T-helper 9 cell (primary cell): Measurements from ENCODE around the gene KLKB1.
"Not testable (repeated sequence)": the region's sequence is repeated elsewhere in the genome, so short reads cannot be mapped to it uniquely, and the experiment has no call there.

ENCODE experiments used
- DNase-seq: peaks from one replicate; pipeline ENCODE4 v3.0.0-alpha.2; 2020

The KLKB1 gene

GRCh38 chr4:186227744-186228513 is 622 bp downstream of the KLKB1 start:
- DNase-seq = no peak

DNA sequence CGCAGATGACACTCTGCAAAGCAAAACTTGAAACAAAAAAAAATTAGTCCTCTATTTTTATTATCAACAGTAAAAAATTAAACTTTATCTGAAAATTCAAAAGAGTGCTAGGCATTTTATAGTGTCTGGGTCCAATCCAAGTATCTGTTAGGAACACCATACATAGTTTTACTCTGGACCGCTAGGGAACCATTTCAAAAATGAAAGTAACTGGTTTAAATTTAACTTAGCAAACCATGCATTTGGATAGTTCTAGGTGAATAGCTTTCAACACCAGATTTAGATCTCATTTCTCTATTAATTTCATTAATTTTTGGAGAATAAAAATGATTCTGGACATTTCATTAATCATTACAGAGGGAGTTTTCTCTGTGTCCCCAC is 1.2 kb downstream of the KLKB1 start:
- no peak for DNase-seq

GRCh38 chr4:186234367-186234766 is 7.1 kb downstream of the KLKB1 start:
- no peak for DNase-seq

DNA sequence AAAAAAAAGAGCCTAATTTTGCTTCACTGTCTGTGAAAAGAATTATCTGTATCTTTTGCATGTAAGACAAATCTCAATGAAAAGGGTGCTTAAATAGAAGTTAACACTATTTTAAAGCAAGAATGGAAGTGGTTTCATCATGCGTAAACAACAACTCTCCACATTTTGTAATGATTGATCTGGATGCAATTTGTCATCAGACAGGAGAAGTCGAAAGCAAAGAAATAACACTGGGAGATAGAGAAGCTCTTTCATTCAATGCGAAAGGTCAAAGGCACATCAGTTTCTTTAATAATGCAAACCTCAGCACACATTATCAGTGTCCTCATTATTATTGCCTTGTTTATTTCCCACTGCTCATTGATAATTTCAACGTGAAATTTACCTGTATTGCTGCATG is 8.8 kb downstream of the KLKB1 start:
- no peak for DNase-seq

GRCh38 chr4:186240452-186240847 is 13.1 kb downstream of the KLKB1 start:
- DNase-seq = no peak

GRCh38 chr4:186240848-186241491 is 13.7 kb downstream of the KLKB1 start:
- no peak for DNase-seq

DNA sequence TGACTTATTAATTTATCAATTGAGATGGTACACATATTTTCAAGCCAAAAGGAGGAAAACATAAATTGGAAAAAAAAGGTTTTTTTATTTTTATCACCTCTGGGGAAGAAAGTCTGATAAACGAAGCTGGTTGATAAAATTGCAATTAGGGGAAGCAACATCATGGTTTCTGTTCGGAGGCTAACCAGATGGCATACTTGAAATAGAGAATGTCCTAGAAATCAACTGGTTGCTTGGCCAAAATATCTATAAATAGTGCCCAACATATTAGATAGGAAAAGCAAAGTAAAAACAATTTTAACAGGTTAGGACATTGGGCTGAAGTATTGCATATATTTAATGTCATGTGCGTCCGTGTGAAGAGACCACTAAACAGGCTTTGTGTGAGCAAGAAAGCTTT is 14.3 kb downstream of the KLKB1 start:
- no peak for DNase-seq

DNA sequence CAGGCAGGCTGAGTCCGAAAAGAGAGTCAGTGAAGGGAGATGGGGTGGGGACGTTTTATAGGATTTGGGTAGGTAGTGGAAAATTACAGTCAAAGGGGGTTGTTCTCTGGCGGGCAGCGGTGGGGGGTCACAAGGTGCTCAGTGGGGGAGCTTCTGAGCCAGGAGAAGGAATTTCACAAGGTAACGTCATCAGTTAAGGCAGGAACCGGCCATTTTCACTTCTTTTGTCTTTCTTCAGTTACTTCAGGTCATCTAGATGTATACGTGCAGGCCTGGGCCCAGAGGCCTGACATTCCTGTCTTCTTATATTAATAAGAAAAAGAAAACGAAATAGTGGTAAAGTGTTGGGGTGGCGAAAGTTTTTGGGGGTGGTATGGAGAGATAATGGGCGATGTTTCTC is 14.7 kb downstream of the KLKB1 start:
- DNase-seq = not testable (repeated sequence)

GRCh38 chr4:186243331-186243730 is 16.0 kb downstream of the KLKB1 start:
- DNase-seq = no peak

DNA sequence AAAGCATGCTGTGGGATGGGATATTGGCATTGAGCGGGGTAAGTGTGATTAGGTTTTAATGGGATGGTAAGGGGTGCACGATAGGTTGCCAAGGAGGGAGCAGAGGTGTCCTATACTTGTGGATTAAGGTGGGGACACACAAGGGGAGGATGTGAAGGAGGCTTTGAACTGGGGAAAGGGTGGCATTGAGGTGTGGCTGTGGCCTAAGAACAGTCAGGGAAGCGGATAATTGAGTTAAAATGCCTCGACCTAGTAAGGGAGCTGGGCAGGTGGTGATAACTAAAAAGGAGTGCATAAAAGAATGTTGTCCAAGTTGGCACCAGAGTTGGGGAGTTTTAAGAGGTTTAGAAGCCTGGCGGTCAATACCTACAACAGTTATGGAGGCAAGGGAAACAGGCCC is 17.5 kb downstream of the KLKB1 start:
- DNase-seq = no peak

GRCh38 chr4:186247062-186247752 is 19.9 kb downstream of the KLKB1 start:
- not testable (repeated sequence) for DNase-seq

DNA sequence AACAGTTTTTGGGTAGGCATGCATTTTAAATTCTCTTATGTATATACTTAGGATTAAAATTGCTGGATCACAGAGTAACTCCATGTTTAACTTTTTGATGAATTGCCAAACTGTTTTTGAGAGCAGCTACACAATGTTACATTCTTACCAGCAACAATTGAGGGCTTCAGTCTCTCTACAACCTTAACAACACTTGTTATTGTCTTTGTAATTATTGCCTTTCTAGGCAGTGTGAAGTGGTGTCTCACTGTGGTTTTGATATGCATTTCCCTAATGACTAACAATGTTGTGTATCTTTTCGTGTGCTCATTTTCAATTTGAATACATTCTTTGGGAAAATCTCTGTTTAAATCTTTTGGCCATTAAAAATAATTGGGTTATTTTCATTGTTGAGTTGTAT is 21.3 kb downstream of the KLKB1 start:
- DNase-seq = no peak

DNA sequence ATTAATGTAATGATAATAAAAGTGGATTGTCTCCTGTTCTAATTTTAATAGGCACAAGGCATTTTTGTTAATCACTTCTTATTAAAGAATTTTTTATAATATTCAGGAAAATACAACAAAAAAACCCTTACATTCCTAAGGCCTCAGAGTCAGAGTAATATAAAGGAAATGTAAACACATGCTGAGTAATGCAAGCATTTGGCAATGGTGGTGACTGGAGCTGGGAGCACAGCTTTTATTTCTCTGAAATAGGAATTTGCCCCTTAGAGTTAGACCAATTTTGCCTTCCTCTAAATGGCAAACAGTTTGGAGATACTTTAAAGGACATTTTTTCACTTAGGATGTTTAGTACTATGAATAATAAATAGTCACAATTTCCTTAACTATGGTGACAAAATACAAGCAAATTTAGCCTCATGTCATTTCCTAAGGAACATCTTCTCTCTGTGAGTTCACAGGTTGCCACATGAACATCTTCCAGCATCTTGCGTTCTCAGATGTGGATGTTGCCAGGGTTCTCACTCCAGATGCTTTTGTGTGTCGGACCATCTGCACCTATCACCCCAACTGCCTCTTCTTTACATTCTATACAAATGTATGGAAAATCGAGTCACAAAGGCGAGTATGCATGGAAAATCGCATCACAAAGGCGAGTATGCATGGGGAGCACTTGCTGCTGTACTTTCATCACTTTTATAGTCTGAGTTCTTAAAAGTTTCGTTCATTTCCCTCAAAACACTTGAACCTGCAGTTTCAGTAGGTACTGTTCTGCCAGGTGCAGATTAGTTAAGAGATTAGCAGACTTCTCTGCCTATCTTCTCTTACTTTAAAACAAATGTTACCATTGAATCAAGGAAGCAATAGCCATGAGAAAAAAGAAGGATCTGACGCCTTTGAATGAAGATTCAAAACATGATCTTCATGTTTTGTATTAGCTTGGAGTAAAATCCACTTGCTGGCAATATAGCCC is 22.8 kb downstream of the KLKB1 start:
- DNase-seq = no peak

- no peak for DNase-seq
Measured at GRCh38 chr4:186250760-186251159, 23.5 kb downstream of the KLKB1 start.

DNA sequence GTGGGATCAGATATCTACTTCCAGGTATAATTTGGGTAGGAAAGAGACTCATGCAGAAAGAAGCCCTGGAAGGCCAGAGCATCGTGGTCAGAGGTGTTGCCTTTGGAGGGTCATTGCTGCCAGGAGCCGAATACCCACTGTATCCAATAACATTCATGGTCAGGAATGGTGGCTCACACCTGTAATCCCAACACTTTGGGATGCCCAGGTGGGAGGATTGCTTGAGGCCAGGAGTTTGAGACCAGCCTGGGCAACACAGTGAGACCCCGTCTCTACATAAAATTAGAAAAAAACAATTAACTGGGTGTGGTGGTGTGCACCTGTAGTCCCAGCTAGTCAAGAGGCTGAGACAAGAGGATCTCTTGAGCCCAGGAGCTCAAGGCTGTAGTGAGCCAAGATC is 27.8 kb downstream of the KLKB1 start:
- DNase-seq = no peak

- DNase-seq = no peak
Measured at GRCh38 chr4:186258216-186258811, 31.0 kb downstream of the KLKB1 start.

- no peak for DNase-seq
Measured at GRCh38 chr4:186260117-186260503, 32.8 kb downstream of the KLKB1 start.

DNA sequence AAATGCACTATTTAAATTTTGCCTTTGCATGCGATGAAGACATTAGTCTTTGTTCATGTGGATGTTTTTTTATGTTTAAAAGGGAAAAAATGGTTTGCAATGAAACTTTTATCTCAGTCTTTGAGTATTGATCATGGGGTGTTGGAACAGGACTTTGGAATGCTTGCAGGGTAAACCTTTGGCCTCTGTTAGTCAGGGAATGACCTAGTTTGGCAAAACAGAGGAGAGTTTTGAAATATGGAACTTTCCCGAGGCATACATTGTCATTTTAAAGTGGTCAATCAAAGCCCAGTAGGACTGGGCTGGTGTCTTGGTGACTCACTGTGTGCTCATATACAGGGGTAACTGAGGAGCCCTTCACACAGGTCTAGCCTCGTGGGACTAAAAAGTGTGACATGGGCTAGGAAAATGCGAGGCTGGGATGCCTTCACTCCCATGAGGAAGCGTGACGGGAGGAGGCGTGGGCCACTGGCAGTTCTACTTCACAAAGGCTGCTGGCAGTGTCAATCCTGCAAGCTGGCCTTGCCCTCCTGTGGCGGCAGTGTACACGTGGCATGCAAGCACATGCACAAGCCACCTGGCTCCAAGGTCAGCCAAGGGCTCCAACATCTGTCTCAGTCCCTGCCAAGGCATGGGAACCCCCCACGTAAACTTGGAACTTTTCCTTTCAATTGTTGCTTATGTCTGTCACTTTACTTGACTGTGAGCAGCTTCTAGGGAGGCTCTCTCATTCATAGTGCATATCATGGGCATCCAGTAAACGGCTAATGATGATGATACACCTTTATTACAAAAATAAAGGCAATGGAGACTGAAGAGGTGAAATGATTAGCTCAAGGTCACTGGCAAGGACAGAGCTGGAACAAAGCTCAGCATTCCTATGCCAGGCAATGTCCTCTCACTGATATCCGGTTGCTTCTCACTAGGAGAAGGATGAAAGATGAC is 33.5 kb downstream of the KLKB1 start:
- no peak for DNase-seq

GRCh38 chr4:186264660-186265059 is 37.4 kb downstream of the KLKB1 start:
- DNase-seq = no peak

GRCh38 chr4:186265250-186265649 is 37.9 kb downstream of the KLKB1 start:
- not testable (repeated sequence) for DNase-seq
